GM18517 (cell line): ENCODE data around the gene HOXA4.

ENCODE experiments used
- ATAC-seq: cut with Tn5 transposase; IDR thresholded peaks from one replicate; pipeline ENCODE4 v1.9.1; 2021; ENCODE audit warnings: mild to moderate bottlenecking, moderate library complexity; ENCODE audit not compliant: unreplicated experiment

The HOXA4 gene

GRCh38 chr7:27158436-27159265, 28.1 kb upstream of the HOXA4 start:
- no peak for ATAC-seq

- no peak for ATAC-seq
These were observed 27.3 kb upstream of the HOXA4 start for GRCh38 chr7:27157702-27158431.

GRCh38 chr7:27156916-27157701, 26.6 kb upstream of the HOXA4 start:
- ATAC-seq, result no peak

- no peak for ATAC-seq
These were observed 25.9 kb upstream of the HOXA4 start, which contains the start of gene HOXA7 for GRCh38 chr7:27156508-27156898. HOXA7 (minus strand) TSS chr7:27156675; CDS start chr7:27156545, 130 bp downstream.

- ATAC-seq, result no peak
These were observed 25.4 kb upstream of the HOXA4 start for GRCh38 chr7:27155816-27156507.

GRCh38 chr7:27154901-27155815, 24.6 kb upstream of the HOXA4 start:
- ATAC-seq, result no peak

GRCh38 chr7:27154369-27154768, 23.8 kb upstream of the HOXA4 start:
- ATAC-seq, result no peak

GRCh38 chr7:27153526-27153925, 23.0 kb upstream of the HOXA4 start:
- ATAC-seq, result no peak

GRCh38 chr7:27152816-27153442, 22.4 kb upstream of the HOXA4 start:
- ATAC-seq, result no peak

GRCh38 chr7:27151931-27152815, 21.6 kb upstream of the HOXA4 start, which contains the start of gene HOXA3:
HOXA3 (minus strand) TSS chr7:27152583; CDS start chr7:27110640, 41,943 bp downstream.
- ATAC-seq, result no peak

- no peak for ATAC-seq
These were observed 20.9 kb upstream of the HOXA4 start for GRCh38 chr7:27151341-27151930.

- peak; percentile 67 for ATAC-seq
These were observed 20.2 kb upstream of the HOXA4 start for GRCh38 chr7:27150568-27151340.

- ATAC-seq, result no peak
These were observed 19.4 kb upstream of the HOXA4 start for GRCh38 chr7:27149842-27150567.

- ATAC-seq, result no peak
These were observed 18.4 kb upstream of the HOXA4 start for GRCh38 chr7:27148756-27149641.

GRCh38 chr7:27148031-27148755, 17.6 kb upstream of the HOXA4 start:
- no peak for ATAC-seq
